IMR-90 (cell line): Measurements from ENCODE around the gene DLG3.
A peak's percentile ranks its signal among the peaks of the same experiment; 100 is the strongest.

Source experiments
- BHLHE40 ChIP-seq: fragments of 150-350 bp; IDR thresholded peaks from 2 replicates; pipeline ENCODE4 v1.6.1; 2016; ENCODE audit warnings: mild to moderate bottlenecking, low read depth, low read length
- CEBPB ChIP-seq: IDR thresholded peaks from 2 replicates; pipeline ENCODE4 v1.6.1; 2012; ENCODE audit warnings: low read depth, low read length, improper control_type of control experiment
- CHD1 ChIP-seq: IDR thresholded peaks from 2 replicates; pipeline ENCODE4 v1.6.1; 2012; ENCODE audit warnings: low read depth, low read length, improper control_type of control experiment
- FOS ChIP-seq: fragments of 150-350 bp; IDR thresholded peaks from 2 replicates; pipeline ENCODE4 v1.6.1; 2016; ENCODE audit warnings: low read depth, low read length
- MAFK ChIP-seq: IDR thresholded peaks from 2 replicates; pipeline ENCODE4 v1.6.1; 2012; ENCODE audit warnings: low read depth, low read length, improper control_type of control experiment
- MAZ ChIP-seq: IDR thresholded peaks from 2 replicates; pipeline ENCODE4 v1.6.1; 2012; ENCODE audit warnings: low read depth, mild to moderate bottlenecking, low read length, improper control_type of control experiment, moderate library complexity, borderline replicate concordance
- MXI1 ChIP-seq: IDR thresholded peaks from 2 replicates; pipeline ENCODE4 v1.6.1; 2012; ENCODE audit warnings: low read depth, mild to moderate bottlenecking, low read length, moderate library complexity, borderline replicate concordance
- POLR2A ChIP-seq: IDR thresholded peaks from 2 replicates; pipeline ENCODE4 v1.6.1; 2012; ENCODE audit warnings: mild to moderate bottlenecking, low read depth, low read length
- RAD21 ChIP-seq: IDR thresholded peaks from 2 replicates; pipeline ENCODE4 v1.6.1; 2012; ENCODE audit warnings: low read length, improper control_type of control experiment
- RCOR1 ChIP-seq: IDR thresholded peaks from 2 replicates; pipeline ENCODE4 v1.6.1; 2012; ENCODE audit warnings: mild to moderate bottlenecking, low read length, improper control_type of control experiment; ENCODE audit not compliant: insufficient replicate concordance
- RFX5 ChIP-seq: IDR thresholded peaks from 2 replicates; pipeline ENCODE4 v1.8.0; 2012; ENCODE audit warnings: low read depth, mild to moderate bottlenecking, low read length, moderate library complexity
- SMC3 ChIP-seq: fragments of 150-350 bp; IDR thresholded peaks from 2 replicates; pipeline ENCODE4 v1.6.1; 2016; ENCODE audit warnings: low read depth, mild to moderate bottlenecking, antibody characterized with exemption, low read length, moderate library complexity
- TF ChIP-seq, protein P1 (sequence below): conservative IDR thresholded peaks from 2 replicates; pipeline ENCODE4 v1.5.1; 2012; ENCODE audit warnings: mild to moderate bottlenecking, low read depth, low read length, improper control_type of control experiment
- TF ChIP-seq, protein P2 (sequence below): fragments of 150-350 bp; IDR thresholded peaks from 2 replicates; pipeline ENCODE4 v1.6.1; 2017; ENCODE audit warnings: mild to moderate bottlenecking, antibody characterized with exemption, low read length, low read depth

DNA sequence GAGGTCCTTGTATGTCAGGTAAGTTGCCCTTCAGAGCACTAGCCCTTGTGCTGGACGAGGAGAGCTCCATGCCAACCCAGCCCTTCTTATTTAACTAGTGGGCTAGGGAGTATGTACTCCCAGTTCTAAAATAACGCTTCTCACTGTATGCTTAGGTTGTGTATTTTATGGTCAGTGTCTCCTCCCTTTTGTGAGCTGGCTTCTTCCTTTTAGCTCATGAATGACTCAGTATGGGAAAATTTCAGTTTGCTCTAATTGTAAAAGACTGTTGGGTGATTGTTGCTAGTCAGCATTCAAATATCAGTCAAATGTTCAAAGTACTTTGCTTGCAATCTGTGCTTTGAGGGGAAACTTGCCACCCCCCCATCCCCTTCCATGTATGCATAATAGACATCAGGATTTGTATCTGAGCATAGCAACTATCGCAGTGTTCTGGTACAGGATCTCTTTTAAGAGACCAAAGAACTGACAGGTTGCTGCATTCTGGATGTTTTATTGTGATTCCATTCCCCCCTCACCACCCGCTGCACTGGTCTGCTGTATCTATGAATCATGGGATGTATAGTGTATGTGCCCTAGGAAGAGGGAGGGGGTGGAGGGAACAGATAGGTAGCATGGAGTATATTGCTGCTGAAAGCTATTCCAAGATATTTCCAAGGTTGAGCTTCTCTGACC, 34.7 kb downstream of the DLG3 start:
- TF ChIP-seq, protein P1, sequence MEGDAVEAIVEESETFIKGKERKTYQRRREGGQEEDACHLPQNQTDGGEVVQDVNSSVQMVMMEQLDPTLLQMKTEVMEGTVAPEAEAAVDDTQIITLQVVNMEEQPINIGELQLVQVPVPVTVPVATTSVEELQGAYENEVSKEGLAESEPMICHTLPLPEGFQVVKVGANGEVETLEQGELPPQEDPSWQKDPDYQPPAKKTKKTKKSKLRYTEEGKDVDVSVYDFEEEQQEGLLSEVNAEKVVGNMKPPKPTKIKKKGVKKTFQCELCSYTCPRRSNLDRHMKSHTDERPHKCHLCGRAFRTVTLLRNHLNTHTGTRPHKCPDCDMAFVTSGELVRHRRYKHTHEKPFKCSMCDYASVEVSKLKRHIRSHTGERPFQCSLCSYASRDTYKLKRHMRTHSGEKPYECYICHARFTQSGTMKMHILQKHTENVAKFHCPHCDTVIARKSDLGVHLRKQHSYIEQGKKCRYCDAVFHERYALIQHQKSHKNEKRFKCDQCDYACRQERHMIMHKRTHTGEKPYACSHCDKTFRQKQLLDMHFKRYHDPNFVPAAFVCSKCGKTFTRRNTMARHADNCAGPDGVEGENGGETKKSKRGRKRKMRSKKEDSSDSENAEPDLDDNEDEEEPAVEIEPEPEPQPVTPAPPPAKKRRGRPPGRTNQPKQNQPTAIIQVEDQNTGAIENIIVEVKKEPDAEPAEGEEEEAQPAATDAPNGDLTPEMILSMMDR, result no peak
- 0 out of 2 replicates have a peak, but pooled peaks have one; percentile 28 for TF ChIP-seq POLR2A
- no peak for TF ChIP-seq MAZ
- peak; percentile 38; the same call in 1 of the 2 replicates for TF ChIP-seq MAFK
- TF ChIP-seq, protein P2, sequence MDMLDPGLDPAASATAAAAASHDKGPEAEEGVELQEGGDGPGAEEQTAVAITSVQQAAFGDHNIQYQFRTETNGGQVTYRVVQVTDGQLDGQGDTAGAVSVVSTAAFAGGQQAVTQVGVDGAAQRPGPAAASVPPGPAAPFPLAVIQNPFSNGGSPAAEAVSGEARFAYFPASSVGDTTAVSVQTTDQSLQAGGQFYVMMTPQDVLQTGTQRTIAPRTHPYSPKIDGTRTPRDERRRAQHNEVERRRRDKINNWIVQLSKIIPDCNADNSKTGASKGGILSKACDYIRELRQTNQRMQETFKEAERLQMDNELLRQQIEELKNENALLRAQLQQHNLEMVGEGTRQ, result no peak
- no peak for TF ChIP-seq CHD1
- TF ChIP-seq RAD21, result no peak
- TF ChIP-seq CEBPB, result no peak
- no peak for TF ChIP-seq FOS
- no peak for TF ChIP-seq SMC3
- no peak for TF ChIP-seq RCOR1
- TF ChIP-seq BHLHE40, result no peak
- no peak for TF ChIP-seq RFX5
- no peak for TF ChIP-seq MXI1
